GM21825 (cell line): ENCODE measurements around the gene RRP15.

ENCODE experiments used
- ATAC-seq: cut with Tn5 transposase; IDR thresholded peaks from one replicate; pipeline ENCODE4 v1.9.1; 2021; ENCODE audit warnings: mild to moderate bottlenecking, moderate library complexity; ENCODE audit not compliant: unreplicated experiment

RRP15 gene

GRCh38 chr1:218383681-218384080 lies 98.6 kb downstream of the RRP15 start:
- ATAC-seq: no peak

- ATAC-seq: no peak
Observed at GRCh38 chr1:218384581-218384993, 99.5 kb downstream of the RRP15 start.
